HepG2 (cell line): ENCODE data around the gene FLYWCH1. TPM values are rescaled to one million over a fixed set of nuclear protein-coding genes. Genes with fewer than 3 reads are reported as not detected.

Experiments used
- NR2F1 ChIP-seq, 2 experiments: fragments of 450-650 bp in 1 of 2; formaldehyde crosslinking in 1 of 2; IDR thresholded peaks; 2 replicates each; pipeline versions ENCODE4 v1.5.0 to v1.6.1; 2016 to 2020; ENCODE audit warnings: mild to moderate bottlenecking in 1 of 2, missing compliant biosample characterization in 1 of 2, missing genetic modification reagents in 1 of 2, moderate library complexity in 1 of 2
- NRL ChIP-seq: sonication (generic); formaldehyde crosslinking; IDR thresholded peaks from 2 replicates; pipeline ENCODE4 v1.5.0; 2020; ENCODE audit warnings: missing genetic modification reagents, mild to moderate bottlenecking, moderate library complexity, borderline replicate concordance
- RBFOX2 ChIP-seq: fragments of 200-400 bp; formaldehyde crosslinking; IDR thresholded peaks from 2 replicates; pipeline ENCODE4 v1.6.1; 2017; ENCODE audit warnings: low read depth, mild to moderate bottlenecking, low read length
- RFXANK ChIP-seq: IDR thresholded peaks from 2 replicates; pipeline ENCODE4 v1.6.1; 2016
- XRCC5 ChIP-seq: fragments of 200-400 bp; formaldehyde crosslinking; optimal IDR thresholded peaks from 2 replicates; pipeline ENCODE3; 2017; ENCODE audit warnings: mild to moderate bottlenecking, low read length
- ZC3H13 ChIP-seq: sonication (generic); formaldehyde crosslinking; IDR thresholded peaks from 2 replicates; pipeline ENCODE4 v1.8.1; 2023; ENCODE audit warnings: mild to moderate bottlenecking, missing genetic modification reagents, moderate library complexity
- ZNF549 ChIP-seq: sonication (generic); formaldehyde crosslinking; IDR thresholded peaks from 2 replicates; pipeline ENCODE4 v1.5.0; 2020; ENCODE audit warnings: missing genetic modification reagents
- polyA plus RNA-seq, 8 experiments: library from polyadenylated mRNA; depleted of rRNA in 3 of 8; stranded (reverse) in 7 of 8; unstranded in 1 of 8; fragments of >200 nt; fragmentation: Illumina TruSeq in 4 of 8; extraction: Trizol in 4 of 8; gene quantifications; 2 replicates each; pipeline versions ENCODE4 v1.2.1 to v1.2.3, GENCODE V29; 2011 to 2016; ENCODE audit warnings: low read depth in 4 of 8, missing spikeins in 1 of 8, mixed read lengths in 1 of 8; ENCODE audit not compliant: insufficient read depth in 1 of 8
- total RNA-seq, 5 experiments: library from RNA; depleted of rRNA; stranded (reverse); fragments of >200 nt; fragmentation: Illumina TruSeq; extraction: Trizol; gene quantifications; 2 replicates each; pipeline ENCODE4 v1.2.3, GENCODE V29; 2016; ENCODE audit warnings: low read depth in 1 of 5
- TF ChIP-seq, protein P1 (sequence below): sonication (generic); formaldehyde crosslinking; IDR thresholded peaks from 2 replicates; pipeline ENCODE4 v1.5.1; 2020; ENCODE audit warnings: missing genetic modification reagents, mild to moderate bottlenecking, borderline replicate concordance
- TF ChIP-seq, protein P2 (sequence below): sonication (generic); formaldehyde crosslinking; IDR thresholded peaks from 2 replicates; pipeline ENCODE4 v1.4.0; 2020; ENCODE audit warnings: missing genetic modification reagents
- TF ChIP-seq, protein P3 (sequence below): sonication (generic); formaldehyde crosslinking; conservative IDR thresholded peaks from 2 replicates; pipeline ENCODE4 v1.4.0; 2020; ENCODE audit warnings: missing genetic modification reagents
- TF ChIP-seq, protein P4 (sequence below): sonication (generic); formaldehyde crosslinking; IDR thresholded peaks from 2 replicates; pipeline ENCODE4 v1.5.1; 2020; ENCODE audit warnings: missing genetic modification reagents, mild to moderate bottlenecking, borderline replicate concordance
- TF ChIP-seq, protein P5 (sequence below): sonication (generic); formaldehyde crosslinking; IDR thresholded peaks from 2 replicates; pipeline ENCODE4 v1.4.0; 2020; ENCODE audit warnings: mild to moderate bottlenecking, missing genetic modification reagents
- TF ChIP-seq, protein P6 (sequence below): sonication (generic); formaldehyde crosslinking; IDR thresholded peaks from 2 replicates; pipeline ENCODE4 v1.4.0; 2020; ENCODE audit warnings: low read depth, mild to moderate bottlenecking, missing genetic modification reagents
- TF ChIP-seq, protein P7 (sequence below): sonication (generic); formaldehyde crosslinking; IDR thresholded peaks from 2 replicates; pipeline ENCODE4 v1.4.0; 2020; ENCODE audit warnings: missing genetic modification reagents
- TF ChIP-seq, protein P8 (sequence below): sonication (generic); formaldehyde crosslinking; IDR thresholded peaks from 2 replicates; pipeline ENCODE4 v1.5.1; 2020; ENCODE audit warnings: missing genetic modification reagents, mild to moderate bottlenecking, borderline replicate concordance

The FLYWCH1 gene
- total and polyA plus RNA-seq, 2 of the 13 experiments (the other 11 are each of a cell fraction or from before 2014, with no cell fraction given) = 7.3 to 12.4 TPM

DNA sequence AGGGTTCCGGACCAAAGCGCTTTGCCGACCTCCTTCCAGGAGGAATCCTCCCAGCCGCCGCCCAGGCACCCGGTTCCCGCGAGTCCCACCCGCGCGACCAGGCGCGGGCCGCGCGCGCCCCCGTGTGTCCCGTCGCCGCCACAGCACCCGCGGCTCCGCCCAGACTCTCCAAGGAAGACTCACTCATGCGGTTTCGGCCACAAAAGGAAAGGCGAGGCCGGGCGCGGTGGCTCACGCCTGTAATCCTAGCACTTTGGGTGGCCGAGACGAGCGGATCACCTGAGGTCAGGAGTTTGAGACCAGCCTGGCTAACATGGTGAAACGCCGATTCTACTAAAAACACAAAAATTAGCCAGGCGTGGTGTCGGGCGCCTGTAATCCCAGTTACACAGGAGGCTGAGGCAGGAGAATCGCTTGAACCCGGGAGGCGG is 72.0 kb downstream of the FLYWCH1 start (continued):
- TF ChIP-seq, protein P1, sequence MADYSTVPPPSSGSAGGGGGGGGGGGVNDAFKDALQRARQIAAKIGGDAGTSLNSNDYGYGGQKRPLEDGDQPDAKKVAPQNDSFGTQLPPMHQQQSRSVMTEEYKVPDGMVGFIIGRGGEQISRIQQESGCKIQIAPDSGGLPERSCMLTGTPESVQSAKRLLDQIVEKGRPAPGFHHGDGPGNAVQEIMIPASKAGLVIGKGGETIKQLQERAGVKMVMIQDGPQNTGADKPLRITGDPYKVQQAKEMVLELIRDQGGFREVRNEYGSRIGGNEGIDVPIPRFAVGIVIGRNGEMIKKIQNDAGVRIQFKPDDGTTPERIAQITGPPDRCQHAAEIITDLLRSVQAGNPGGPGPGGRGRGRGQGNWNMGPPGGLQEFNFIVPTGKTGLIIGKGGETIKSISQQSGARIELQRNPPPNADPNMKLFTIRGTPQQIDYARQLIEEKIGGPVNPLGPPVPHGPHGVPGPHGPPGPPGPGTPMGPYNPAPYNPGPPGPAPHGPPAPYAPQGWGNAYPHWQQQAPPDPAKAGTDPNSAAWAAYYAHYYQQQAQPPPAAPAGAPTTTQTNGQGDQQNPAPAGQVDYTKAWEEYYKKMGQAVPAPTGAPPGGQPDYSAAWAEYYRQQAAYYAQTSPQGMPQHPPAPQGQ (CRISPR knock-in tag) = no peak
- no peak for TF ChIP-seq RBFOX2
- TF ChIP-seq NRL = no peak
- no peak for TF ChIP-seq ZC3H13 (CRISPR knock-in tag)
- TF ChIP-seq, protein P2, sequence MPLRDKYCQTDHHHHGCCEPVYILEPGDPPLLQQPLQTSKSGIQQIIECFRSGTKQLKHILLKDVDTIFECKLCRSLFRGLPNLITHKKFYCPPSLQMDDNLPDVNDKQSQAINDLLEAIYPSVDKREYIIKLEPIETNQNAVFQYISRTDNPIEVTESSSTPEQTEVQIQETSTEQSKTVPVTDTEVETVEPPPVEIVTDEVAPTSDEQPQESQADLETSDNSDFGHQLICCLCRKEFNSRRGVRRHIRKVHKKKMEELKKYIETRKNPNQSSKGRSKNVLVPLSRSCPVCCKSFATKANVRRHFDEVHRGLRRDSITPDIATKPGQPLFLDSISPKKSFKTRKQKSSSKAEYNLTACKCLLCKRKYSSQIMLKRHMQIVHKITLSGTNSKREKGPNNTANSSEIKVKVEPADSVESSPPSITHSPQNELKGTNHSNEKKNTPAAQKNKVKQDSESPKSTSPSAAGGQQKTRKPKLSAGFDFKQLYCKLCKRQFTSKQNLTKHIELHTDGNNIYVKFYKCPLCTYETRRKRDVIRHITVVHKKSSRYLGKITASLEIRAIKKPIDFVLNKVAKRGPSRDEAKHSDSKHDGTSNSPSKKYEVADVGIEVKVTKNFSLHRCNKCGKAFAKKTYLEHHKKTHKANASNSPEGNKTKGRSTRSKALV (CRISPR knock-in tag) = no peak
- TF ChIP-seq RFXANK (CRISPR knock-in tag) = no peak
- TF ChIP-seq, protein P3, sequence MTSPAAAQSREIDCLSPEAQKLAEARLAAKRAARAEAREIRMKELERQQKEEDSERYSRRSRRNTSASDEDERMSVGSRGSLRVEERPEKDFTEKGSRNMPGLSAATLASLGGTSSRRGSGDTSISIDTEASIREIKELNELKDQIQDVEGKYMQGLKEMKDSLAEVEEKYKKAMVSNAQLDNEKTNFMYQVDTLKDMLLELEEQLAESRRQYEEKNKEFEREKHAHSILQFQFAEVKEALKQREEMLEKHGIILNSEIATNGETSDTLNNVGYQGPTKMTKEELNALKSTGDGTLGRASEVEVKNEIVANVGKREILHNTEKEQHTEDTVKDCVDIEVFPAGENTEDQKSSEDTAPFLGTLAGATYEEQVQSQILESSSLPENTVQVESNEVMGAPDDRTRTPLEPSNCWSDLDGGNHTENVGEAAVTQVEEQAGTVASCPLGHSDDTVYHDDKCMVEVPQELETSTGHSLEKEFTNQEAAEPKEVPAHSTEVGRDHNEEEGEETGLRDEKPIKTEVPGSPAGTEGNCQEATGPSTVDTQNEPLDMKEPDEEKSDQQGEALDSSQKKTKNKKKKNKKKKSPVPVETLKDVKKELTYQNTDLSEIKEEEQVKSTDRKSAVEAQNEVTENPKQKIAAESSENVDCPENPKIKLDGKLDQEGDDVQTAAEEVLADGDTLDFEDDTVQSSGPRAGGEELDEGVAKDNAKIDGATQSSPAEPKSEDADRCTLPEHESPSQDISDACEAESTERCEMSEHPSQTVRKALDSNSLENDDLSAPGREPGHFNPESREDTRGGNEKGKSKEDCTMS (CRISPR knock-in tag) = no peak
- no peak for TF ChIP-seq ZNF549 (CRISPR knock-in tag)
- TF ChIP-seq, protein P4, sequence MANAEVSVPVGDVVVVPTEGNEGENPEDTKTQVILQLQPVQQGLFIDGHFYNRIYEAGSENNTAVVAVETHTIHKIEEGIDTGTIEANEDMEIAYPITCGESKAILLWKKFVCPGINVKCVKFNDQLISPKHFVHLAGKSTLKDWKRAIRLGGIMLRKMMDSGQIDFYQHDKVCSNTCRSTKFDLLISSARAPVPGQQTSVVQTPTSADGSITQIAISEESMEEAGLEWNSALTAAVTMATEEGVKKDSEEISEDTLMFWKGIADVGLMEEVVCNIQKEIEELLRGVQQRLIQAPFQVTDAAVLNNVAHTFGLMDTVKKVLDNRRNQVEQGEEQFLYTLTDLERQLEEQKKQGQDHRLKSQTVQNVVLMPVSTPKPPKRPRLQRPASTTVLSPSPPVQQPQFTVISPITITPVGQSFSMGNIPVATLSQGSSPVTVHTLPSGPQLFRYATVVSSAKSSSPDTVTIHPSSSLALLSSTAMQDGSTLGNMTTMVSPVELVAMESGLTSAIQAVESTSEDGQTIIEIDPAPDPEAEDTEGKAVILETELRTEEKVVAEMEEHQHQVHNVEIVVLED (CRISPR knock-in tag) = no peak
- peak; percentile 65 for TF ChIP-seq XRCC5
- TF ChIP-seq NR2F1 (CRISPR knock-in tag; IDR thresholded peaks at IDR 0.05) = no peak
- TF ChIP-seq, protein P5, sequence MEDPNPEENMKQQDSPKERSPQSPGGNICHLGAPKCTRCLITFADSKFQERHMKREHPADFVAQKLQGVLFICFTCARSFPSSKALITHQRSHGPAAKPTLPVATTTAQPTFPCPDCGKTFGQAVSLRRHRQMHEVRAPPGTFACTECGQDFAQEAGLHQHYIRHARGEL (CRISPR knock-in tag) = no peak
- TF ChIP-seq, protein P6, sequence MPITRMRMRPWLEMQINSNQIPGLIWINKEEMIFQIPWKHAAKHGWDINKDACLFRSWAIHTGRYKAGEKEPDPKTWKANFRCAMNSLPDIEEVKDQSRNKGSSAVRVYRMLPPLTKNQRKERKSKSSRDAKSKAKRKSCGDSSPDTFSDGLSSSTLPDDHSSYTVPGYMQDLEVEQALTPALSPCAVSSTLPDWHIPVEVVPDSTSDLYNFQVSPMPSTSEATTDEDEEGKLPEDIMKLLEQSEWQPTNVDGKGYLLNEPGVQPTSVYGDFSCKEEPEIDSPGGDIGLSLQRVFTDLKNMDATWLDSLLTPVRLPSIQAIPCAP (CRISPR knock-in tag) = no peak
- TF ChIP-seq, protein P7, sequence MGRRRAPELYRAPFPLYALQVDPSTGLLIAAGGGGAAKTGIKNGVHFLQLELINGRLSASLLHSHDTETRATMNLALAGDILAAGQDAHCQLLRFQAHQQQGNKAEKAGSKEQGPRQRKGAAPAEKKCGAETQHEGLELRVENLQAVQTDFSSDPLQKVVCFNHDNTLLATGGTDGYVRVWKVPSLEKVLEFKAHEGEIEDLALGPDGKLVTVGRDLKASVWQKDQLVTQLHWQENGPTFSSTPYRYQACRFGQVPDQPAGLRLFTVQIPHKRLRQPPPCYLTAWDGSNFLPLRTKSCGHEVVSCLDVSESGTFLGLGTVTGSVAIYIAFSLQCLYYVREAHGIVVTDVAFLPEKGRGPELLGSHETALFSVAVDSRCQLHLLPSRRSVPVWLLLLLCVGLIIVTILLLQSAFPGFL (CRISPR knock-in tag) = no peak
- TF ChIP-seq, protein P8, sequence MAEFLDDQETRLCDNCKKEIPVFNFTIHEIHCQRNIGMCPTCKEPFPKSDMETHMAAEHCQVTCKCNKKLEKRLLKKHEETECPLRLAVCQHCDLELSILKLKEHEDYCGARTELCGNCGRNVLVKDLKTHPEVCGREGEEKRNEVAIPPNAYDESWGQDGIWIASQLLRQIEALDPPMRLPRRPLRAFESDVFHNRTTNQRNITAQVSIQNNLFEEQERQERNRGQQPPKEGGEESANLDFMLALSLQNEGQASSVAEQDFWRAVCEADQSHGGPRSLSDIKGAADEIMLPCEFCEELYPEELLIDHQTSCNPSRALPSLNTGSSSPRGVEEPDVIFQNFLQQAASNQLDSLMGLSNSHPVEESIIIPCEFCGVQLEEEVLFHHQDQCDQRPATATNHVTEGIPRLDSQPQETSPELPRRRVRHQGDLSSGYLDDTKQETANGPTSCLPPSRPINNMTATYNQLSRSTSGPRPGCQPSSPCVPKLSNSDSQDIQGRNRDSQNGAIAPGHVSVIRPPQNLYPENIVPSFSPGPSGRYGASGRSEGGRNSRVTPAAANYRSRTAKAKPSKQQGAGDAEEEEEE (CRISPR knock-in tag) = no peak
